ENCODE results near the gene CDC20. TPM values are rescaled to one million over a fixed set of nuclear protein-coding genes. Genes with fewer than 3 reads are reported as not detected.

Gene CDC20
- total and polyA plus RNA-seq, 7 donors: 0.25 to 1.9 (median 1.1) TPM; not detected in 2

GRCh38 chr1:43405876-43406234 is 47.1 kb downstream of the CDC20 start:
- TF ChIP-seq CTCF (IDR thresholded peaks at IDR 0.05): no peak
- no peak for DNase-seq
- no peak for ATAC-seq
- Histone ChIP-seq H3K9me3 (no peaks in the 10 kb centered on the region), H3K36me3 (ENCODE audit: insufficient read depth in 1 of 2, low read depth in 1 of 2) (peaks cover 14 to 85% of the 10 kb centered on the region in 2 donors), H3K27me3 (ENCODE audit: insufficient read depth in 3 of 3, low read length in 2 of 3) (no peaks in the 10 kb centered on the region), H3K4me1 (no peaks in the 10 kb centered on the region), H3K27ac (no peak overlapping the region), H3K4me3 (no peak overlapping the region)
- intact Hi-C loops (cut with DNase I): no loop called here
- WGBS, 3 donors: 92 to 94% (median 92%) methylated on average over 2 of the region's 2 CpGs

- H3K4me1 ChIP-seq: no peaks in the 10 kb centered on the region
- TF ChIP-seq CTCF (IDR thresholded peaks at IDR 0.05): no peak
- WGBS, 3 donors: 83 to 98% (median 97%) methylated on average over 3 of the region's 3 CpGs
- DNase-seq (no peak), ATAC-seq (no peak)
- peaks cover 10 to 78% of the 10 kb centered on the region in 2 donors for H3K36me3 ChIP-seq (ENCODE audit: insufficient read depth in 1 of 2, low read depth in 1 of 2)
- H3K27me3 ChIP-seq (ENCODE audit: insufficient read depth in 3 of 3, low read length in 2 of 3): no peaks in the 10 kb centered on the region
- no peaks in the 10 kb centered on the region for H3K9me3 ChIP-seq
- intact Hi-C loops (cut with DNase I): no loop called here
- no peak overlapping the region for H3K4me3 ChIP-seq
- no peak overlapping the region for H3K27ac ChIP-seq
Measured at GRCh38 chr1:43410571-43410970, 51.8 kb downstream of the CDC20 start.

Other genes with a start within 250 kb of the CDC20 start
- gene EBNA1BP2, start 186.7 kb upstream of the CDC20 start, total RNA-seq: 10 to 100 TPM; 20.1 to 46.2 (median 44.5) TPM
- gene EBNA1BP2, start 186.7 kb upstream of the CDC20 start, polyA plus RNA-seq: 100 to 1,000 TPM in 2 of 3 donors, 10 to 100 TPM in 1; 74.2 to 153 (median 141) TPM
- under 1 TPM in 2 of 4 donors, not detected in 2; 0.08 to 0.15 TPM for gene CFAP57, start 186.7 kb upstream of the CDC20 start, total RNA-seq
- gene CFAP57, start 186.7 kb upstream of the CDC20 start, polyA plus RNA-seq: under 1 TPM in 2 of 3 donors, not detected in 1; 0.04 to 0.26 TPM
- not detected for gene TMEM125, start 89.0 kb upstream of the CDC20 start, total RNA-seq
- not detected for gene TMEM125, start 89.0 kb upstream of the CDC20 start, polyA plus RNA-seq
- not detected for gene C1orf210, start 73.4 kb upstream of the CDC20 start, total RNA-seq
- gene C1orf210, start 73.4 kb upstream of the CDC20 start, polyA plus RNA-seq: under 1 TPM in 1 of 3 donors, not detected in 2; 0.12 TPM
- 10 to 100 TPM in 2 of 4 donors, 1 to 10 TPM in 2; 8.2 to 29.7 (median 14.7) TPM for gene TIE1, start 58.0 kb upstream of the CDC20 start, total RNA-seq
- 10 to 100 TPM in 2 of 3 donors, 1 to 10 TPM in 1; 9.2 to 19.7 (median 10.9) TPM for gene TIE1, start 58.0 kb upstream of the CDC20 start, polyA plus RNA-seq
- under 1 TPM in 1 of 4 donors, not detected in 3; 0.11 TPM for gene MPL, start 21.2 kb upstream of the CDC20 start, total RNA-seq
- gene MPL, start 21.2 kb upstream of the CDC20 start, polyA plus RNA-seq: under 1 TPM in 1 of 3 donors, not detected in 2; 0.01 TPM
- 10 to 100 TPM; 15.9 to 19.2 (median 17.6) TPM for gene ELOVL1, start 9.0 kb downstream of the CDC20 start, total RNA-seq
- 10 to 100 TPM; 28.1 to 68.1 (median 39.2) TPM for gene ELOVL1, start 9.0 kb downstream of the CDC20 start, polyA plus RNA-seq
- 10 to 100 TPM; 15.4 to 18.2 (median 17.2) TPM for gene MED8, start 30.8 kb downstream of the CDC20 start, total RNA-seq
- gene MED8, start 30.8 kb downstream of the CDC20 start, polyA plus RNA-seq: 10 to 100 TPM; 22.3 to 44.5 (median 27.4) TPM
- 10 to 100 TPM; 14.2 to 24.7 (median 19.9) TPM for gene SZT2, start 30.9 kb downstream of the CDC20 start, total RNA-seq
- 10 to 100 TPM in 2 of 3 donors, 1 to 10 TPM in 1; 5.9 to 17.9 (median 10.3) TPM for gene SZT2, start 30.9 kb downstream of the CDC20 start, polyA plus RNA-seq
- gene HYI, start 95.0 kb downstream of the CDC20 start, total RNA-seq: 10 to 100 TPM in 3 of 4 donors, 1 to 10 TPM in 1; 8.6 to 21.4 (median 13.2) TPM
- 10 to 100 TPM in 1 of 3 donors, 1 to 10 TPM in 2; 7.4 to 12.5 (median 9.9) TPM for gene HYI, start 95.0 kb downstream of the CDC20 start, polyA plus RNA-seq
- gene PTPRF, start 171.9 kb downstream of the CDC20 start, total RNA-seq: 1 to 10 TPM; 1.9 to 8.9 (median 3.8) TPM
- gene PTPRF, start 171.9 kb downstream of the CDC20 start, polyA plus RNA-seq: 1 to 10 TPM in 1 of 3 donors, under 1 TPM in 2; 0.65 to 1.3 (median 0.93) TPM